ENCODE measurements around the gene SRMS.

Gene SRMS

DNA sequence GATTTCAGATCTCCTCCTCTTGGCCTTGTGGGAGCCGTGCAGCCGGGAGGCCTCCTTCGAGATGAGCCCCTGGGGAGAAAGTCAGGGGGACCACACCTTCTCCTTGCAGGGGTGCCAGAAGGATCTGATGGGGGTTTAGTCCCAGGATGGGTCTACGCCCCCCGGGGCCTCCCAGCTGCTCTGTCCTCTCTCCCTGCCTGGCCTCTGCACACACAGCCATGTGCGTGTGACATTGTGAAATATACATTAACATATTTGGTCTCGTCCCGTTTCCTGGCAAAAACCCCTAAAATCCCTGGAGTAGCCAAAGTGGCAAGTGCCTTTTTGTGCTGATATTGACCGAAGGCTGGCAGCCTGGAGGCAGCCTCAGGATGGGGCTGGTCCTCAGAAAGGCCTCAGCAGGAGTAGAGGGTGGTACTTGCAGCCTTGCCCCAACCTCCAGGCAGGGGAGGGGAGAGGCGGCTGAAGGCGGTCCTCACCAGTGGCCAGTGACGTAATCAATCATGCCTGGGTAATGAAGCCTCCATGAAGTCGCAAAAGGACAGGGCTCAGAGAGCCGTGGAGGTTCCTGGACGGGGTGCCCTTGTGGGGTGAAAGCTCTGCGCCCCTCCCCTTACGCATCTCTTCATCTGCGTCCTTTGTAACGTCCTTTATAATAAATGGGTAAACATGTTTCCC, 31.6 kb upstream of the SRMS start:
- Histone ChIP-seq H3K27ac (no peak overlapping the region), H3K9ac (no peak overlapping the region), H3K4me2 (ENCODE audit: low read length) (no peak overlapping the region), H3K4me1 (no peaks in the 10 kb centered on the region), H3K27me3 (ENCODE audit: control insufficient read depth, insufficient read depth, low read length) (no peaks in the 10 kb centered on the region), H3K9me3 (ENCODE audit: control insufficient read depth, low read length) (no peaks in the 10 kb centered on the region), H3K4me3 (ENCODE audit: low read depth, low read length) (no peak overlapping the region), H3K79me2 (no peaks in the 10 kb centered on the region), H2AFZ (no peak overlapping the region), H3K36me3 (ENCODE audit: control insufficient read depth, insufficient read depth, low read length) (no peaks in the 10 kb centered on the region)
- TF ChIP-seq, protein P1, sequence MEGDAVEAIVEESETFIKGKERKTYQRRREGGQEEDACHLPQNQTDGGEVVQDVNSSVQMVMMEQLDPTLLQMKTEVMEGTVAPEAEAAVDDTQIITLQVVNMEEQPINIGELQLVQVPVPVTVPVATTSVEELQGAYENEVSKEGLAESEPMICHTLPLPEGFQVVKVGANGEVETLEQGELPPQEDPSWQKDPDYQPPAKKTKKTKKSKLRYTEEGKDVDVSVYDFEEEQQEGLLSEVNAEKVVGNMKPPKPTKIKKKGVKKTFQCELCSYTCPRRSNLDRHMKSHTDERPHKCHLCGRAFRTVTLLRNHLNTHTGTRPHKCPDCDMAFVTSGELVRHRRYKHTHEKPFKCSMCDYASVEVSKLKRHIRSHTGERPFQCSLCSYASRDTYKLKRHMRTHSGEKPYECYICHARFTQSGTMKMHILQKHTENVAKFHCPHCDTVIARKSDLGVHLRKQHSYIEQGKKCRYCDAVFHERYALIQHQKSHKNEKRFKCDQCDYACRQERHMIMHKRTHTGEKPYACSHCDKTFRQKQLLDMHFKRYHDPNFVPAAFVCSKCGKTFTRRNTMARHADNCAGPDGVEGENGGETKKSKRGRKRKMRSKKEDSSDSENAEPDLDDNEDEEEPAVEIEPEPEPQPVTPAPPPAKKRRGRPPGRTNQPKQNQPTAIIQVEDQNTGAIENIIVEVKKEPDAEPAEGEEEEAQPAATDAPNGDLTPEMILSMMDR (IDR thresholded peaks at IDR 0.05) = no peak

DNA sequence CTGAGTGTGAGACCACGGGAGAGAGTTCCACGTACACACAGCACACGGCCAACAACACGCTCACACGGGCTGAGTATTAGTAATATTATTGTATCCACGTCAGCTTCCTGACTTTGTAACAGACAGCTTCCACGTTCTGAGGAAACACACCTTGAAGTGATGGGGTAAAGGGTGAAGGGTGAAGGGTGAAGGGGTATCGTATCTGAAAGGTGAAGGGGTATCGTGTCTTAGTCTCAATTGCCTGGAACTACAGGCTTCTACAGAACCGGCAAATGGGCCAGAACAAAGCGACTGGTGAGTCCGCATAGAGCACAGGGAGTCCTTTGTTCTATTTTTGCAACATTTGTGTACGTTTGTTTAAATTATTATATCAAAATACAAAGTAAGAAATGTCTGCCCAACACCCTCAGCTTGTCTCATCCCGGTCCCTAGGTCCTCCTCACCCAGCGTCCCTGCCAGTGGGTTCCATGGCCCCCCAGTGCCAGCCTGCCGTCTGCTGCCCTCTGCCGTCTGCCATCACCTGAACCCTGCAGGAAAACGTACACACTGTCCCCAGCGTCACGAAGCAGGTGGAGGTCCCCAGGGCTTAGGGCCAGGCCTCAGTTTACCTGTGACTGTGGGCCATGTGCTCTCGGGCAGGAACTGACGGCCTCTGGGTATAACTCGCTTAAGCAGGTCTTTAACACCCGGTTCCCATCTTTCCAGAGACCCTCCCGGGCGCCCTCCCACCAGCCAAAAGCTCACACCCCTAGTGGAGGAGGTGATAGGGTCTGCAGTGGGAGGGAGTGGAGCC, 30.9 kb upstream of the SRMS start:
- Histone ChIP-seq H3K4me2 (ENCODE audit: low read length) (no peak overlapping the region), H2AFZ (no peak overlapping the region), H3K27me3 (ENCODE audit: control insufficient read depth, insufficient read depth, low read length) (no peaks in the 10 kb centered on the region), H3K36me3 (ENCODE audit: control insufficient read depth, insufficient read depth, low read length) (no peaks in the 10 kb centered on the region), H3K4me3 (ENCODE audit: low read depth, low read length) (no peak overlapping the region), H3K79me2 (no peaks in the 10 kb centered on the region), H3K9me3 (ENCODE audit: control insufficient read depth, low read length) (no peaks in the 10 kb centered on the region), H3K27ac (no peak overlapping the region), H3K4me1 (no peaks in the 10 kb centered on the region), H3K9ac (no peak overlapping the region)
- TF ChIP-seq, protein P1 (IDR thresholded peaks at IDR 0.05) = no peak

DNA sequence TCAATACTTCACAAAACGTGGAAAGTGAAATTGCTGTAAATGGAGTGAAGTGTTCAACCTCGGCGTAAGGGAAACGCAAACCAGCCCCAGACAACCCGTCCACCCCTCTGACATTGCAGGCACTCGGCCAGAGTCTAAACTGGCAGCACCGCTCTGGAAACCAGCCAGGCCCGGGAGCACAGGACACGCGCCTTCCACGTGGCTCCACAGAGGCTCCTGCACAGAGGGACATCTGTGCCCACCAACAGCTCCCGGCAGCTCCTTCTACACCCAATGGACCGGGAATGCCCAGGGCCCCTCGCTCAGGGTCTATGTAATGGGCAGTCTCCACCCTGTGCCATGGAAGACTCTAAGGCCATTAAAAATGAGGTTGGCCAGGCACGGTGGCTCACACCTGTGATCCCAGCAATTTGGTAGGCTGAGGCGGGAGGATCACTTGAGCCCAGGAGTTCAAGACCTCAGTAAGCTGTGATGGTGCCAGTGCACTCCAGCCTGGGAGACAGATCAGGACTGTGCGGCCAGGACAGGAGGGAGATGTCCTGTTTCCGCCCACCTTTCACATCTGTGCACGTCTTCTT, 29.9 kb upstream of the SRMS start:
- H2AFZ ChIP-seq = no peak overlapping the region
- H3K79me2 ChIP-seq = no peaks in the 10 kb centered on the region
- H3K4me2 ChIP-seq (ENCODE audit: low read length) = no peak overlapping the region
- H3K4me1 ChIP-seq = no peaks in the 10 kb centered on the region
- no peak overlapping the region for H3K4me3 ChIP-seq (ENCODE audit: low read depth, low read length)
- H3K9me3 ChIP-seq (ENCODE audit: control insufficient read depth, low read length) = no peaks in the 10 kb centered on the region
- TF ChIP-seq, protein P1 (IDR thresholded peaks at IDR 0.05) = no peak
- H3K9ac ChIP-seq = no peak overlapping the region
- H3K27ac ChIP-seq = no peak overlapping the region
- no peaks in the 10 kb centered on the region for H3K27me3 ChIP-seq (ENCODE audit: control insufficient read depth, insufficient read depth, low read length)
- H3K36me3 ChIP-seq (ENCODE audit: control insufficient read depth, insufficient read depth, low read length) = no peaks in the 10 kb centered on the region

DNA sequence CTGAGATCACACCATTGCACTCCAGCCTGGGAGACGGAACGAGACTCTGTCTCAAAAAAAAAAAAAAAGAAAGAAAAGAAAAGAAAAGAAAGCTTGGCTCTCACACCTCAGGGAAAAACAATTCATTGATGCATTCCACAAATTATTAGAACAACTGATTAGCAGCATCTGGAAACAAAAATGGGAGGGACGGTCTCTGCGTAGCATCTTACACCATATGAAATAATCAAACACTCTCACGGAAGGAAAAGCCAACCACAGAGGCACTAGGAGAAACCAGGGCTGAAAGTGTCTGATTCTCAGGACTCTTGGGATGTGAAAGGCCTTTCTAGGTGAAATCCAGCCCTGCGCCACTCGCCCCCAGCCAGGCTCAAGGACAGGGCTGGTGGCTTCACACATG, 28.8 kb upstream of the SRMS start:
- no peak overlapping the region for H2AFZ ChIP-seq
- no peak overlapping the region for H3K4me3 ChIP-seq (ENCODE audit: low read depth, low read length)
- H3K36me3 ChIP-seq (ENCODE audit: control insufficient read depth, insufficient read depth, low read length) = no peaks in the 10 kb centered on the region
- no peak overlapping the region for H3K4me2 ChIP-seq (ENCODE audit: low read length)
- TF ChIP-seq, protein P1 (IDR thresholded peaks at IDR 0.05) = no peak
- H3K27me3 ChIP-seq (ENCODE audit: control insufficient read depth, insufficient read depth, low read length) = no peaks in the 10 kb centered on the region
- H3K9me3 ChIP-seq (ENCODE audit: control insufficient read depth, low read length) = no peaks in the 10 kb centered on the region
- H3K79me2 ChIP-seq = no peaks in the 10 kb centered on the region
- no peaks in the 10 kb centered on the region for H3K4me1 ChIP-seq
- H3K27ac ChIP-seq = no peak overlapping the region
- H3K9ac ChIP-seq = no peak overlapping the region
